ENCODE measurements around the gene DNAJC16. TPM values are rescaled to one million over a fixed set of nuclear protein-coding genes. Genes with fewer than 3 reads are reported as not detected.

The DNAJC16 gene
- total and polyA plus RNA-seq, 9 of the 15 experiments (the other 6 are each of a cell fraction or from before 2014, with no cell fraction given), result 6.9 to 16.8 (median 12.8) TPM

DNA sequence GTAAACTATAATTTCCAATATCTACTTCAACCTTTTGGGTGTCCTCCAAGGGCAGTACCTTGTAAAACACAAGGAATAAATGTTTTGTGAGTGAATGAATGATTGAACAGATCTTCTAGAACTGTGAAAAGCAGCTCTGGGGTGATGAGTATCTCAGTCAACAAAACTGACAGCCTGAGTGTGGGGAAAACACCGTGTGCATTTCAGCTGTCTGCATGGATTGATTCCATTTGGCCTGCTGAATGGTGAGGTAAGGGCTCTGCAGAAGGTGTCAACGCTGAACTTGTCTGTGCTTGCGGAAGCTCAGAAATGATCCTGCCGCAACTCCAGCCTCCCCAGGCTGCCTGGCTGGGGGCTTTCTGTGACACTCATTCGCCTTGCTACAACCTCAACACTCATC lies 65.6 kb downstream of the DNAJC16 start:
- FAIRE-seq, result no peak
- Histone ChIP-seq H3K4me2 (ENCODE audit: insufficient read depth, low read length) (no peak overlapping the region), H3K36me3 (ENCODE audit: control insufficient read depth, insufficient read depth, low read length) (no peaks in the 10 kb centered on the region), H4K20me1 (replicated peaks; ENCODE audit: control insufficient read depth, insufficient read depth, low read length) (no peaks in the 10 kb centered on the region), H3K9ac (ENCODE audit: insufficient read depth in 1 of 2, low read depth in 2 of 2, low read length in 2 of 2) (no peak overlapping the region), H2AFZ (ENCODE audit: low read depth, low read length) (peak overlapping the region; percentile 47; the same call in 1 of the 2 replicates), H3K79me2 (ENCODE audit: control insufficient read depth, insufficient read depth, low read length) (no peaks in the 10 kb centered on the region), H3K4me3 (no peak overlapping the region), H3K9me3 (replicated peaks; ENCODE audit: control insufficient read depth, insufficient read depth, low read depth, low read length) (0 out of 2 replicates have a peak, but pooled peaks cover 4% of the 10 kb centered on the region), H3K27me3 (ENCODE audit: control insufficient read depth in 2 of 2, insufficient read depth in 2 of 2, low read length in 2 of 2) (no peaks in the 10 kb centered on the region), H3K9me1 (ENCODE audit: control insufficient read depth, insufficient read depth, low read length) (no peaks in the 10 kb centered on the region), H3K27ac (ENCODE audit: extremely low read depth, low read depth, low read length) (no peak overlapping the region), H3K4me1 (replicated peaks in 1 of 2; ENCODE audit: control insufficient read depth in 2 of 2, insufficient read depth in 2 of 2, low read length in 2 of 2) (peaks cover 0 to 4% of the 10 kb centered on the region in 2 experiments; a peak in 2 of 5 replicates)
- BruUV-seq (replicated peaks), result no TSS peak
- ATAC-seq, result no peak
- intact Hi-C loops (cut with micrococcal nuclease), result no loop called here
- CTCF ChIA-PET (ENCODE audit: low intra/inter-chr PET ratio), result no interaction called here
- TF ChIP-seq ESRRB (CRISPR knock-in tag; IDR thresholded peaks at IDR 0.05; ENCODE audit: borderline replicate concordance) (no peak), YBX1 (IDR thresholded peaks at IDR 0.05) (no peak), RBM22 (IDR thresholded peaks at IDR 0.05; ENCODE audit: low read depth, low read length, poor library complexity, severe bottlenecking) (no peak), ZKSCAN8 (CRISPR knock-in tag; IDR thresholded peaks at IDR 0.05) (no peak), CBX3 (IDR thresholded peaks at IDR 0.05; ENCODE audit: borderline replicate concordance in 1 of 2, low read length in 2 of 2) (no peak), TRIM24 (IDR thresholded peaks at IDR 0.05) (no peak), ZNF24 (IDR thresholded peaks at IDR 0.05) (peak; percentile 73), FOXA1 (IDR thresholded peaks at IDR 0.05; ENCODE audit: borderline replicate concordance) (no peak), MAFK (IDR thresholded peaks at IDR 0.05; ENCODE audit: low read length) (no peak), RBM34 (IDR thresholded peaks at IDR 0.05; ENCODE audit: borderline replicate concordance, insufficient read depth, low read length) (no peak)
- TF ChIP-seq, protein P1, sequence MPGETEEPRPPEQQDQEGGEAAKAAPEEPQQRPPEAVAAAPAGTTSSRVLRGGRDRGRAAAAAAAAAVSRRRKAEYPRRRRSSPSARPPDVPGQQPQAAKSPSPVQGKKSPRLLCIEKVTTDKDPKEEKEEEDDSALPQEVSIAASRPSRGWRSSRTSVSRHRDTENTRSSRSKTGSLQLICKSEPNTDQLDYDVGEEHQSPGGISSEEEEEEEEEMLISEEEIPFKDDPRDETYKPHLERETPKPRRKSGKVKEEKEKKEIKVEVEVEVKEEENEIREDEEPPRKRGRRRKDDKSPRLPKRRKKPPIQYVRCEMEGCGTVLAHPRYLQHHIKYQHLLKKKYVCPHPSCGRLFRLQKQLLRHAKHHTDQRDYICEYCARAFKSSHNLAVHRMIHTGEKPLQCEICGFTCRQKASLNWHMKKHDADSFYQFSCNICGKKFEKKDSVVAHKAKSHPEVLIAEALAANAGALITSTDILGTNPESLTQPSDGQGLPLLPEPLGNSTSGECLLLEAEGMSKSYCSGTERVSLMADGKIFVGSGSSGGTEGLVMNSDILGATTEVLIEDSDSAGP (CRISPR knock-in tag; IDR thresholded peaks at IDR 0.05), result no peak
- TF ChIP-seq, protein P2, sequence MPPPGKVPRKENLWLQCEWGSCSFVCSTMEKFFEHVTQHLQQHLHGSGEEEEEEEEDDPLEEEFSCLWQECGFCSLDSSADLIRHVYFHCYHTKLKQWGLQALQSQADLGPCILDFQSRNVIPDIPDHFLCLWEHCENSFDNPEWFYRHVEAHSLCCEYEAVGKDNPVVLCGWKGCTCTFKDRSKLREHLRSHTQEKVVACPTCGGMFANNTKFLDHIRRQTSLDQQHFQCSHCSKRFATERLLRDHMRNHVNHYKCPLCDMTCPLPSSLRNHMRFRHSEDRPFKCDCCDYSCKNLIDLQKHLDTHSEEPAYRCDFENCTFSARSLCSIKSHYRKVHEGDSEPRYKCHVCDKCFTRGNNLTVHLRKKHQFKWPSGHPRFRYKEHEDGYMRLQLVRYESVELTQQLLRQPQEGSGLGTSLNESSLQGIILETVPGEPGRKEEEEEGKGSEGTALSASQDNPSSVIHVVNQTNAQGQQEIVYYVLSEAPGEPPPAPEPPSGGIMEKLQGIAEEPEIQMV (tag; conservative IDR thresholded peaks at IDR 0.05; ENCODE audit: low read depth), result no peak
- TF ChIP-seq, protein P3, sequence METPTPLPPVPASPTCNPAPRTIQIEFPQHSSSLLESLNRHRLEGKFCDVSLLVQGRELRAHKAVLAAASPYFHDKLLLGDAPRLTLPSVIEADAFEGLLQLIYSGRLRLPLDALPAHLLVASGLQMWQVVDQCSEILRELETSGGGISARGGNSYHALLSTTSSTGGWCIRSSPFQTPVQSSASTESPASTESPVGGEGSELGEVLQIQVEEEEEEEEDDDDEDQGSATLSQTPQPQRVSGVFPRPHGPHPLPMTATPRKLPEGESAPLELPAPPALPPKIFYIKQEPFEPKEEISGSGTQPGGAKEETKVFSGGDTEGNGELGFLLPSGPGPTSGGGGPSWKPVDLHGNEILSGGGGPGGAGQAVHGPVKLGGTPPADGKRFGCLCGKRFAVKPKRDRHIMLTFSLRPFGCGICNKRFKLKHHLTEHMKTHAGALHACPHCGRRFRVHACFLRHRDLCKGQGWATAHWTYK (CRISPR knock-in tag; IDR thresholded peaks at IDR 0.05), result no peak
- TF ChIP-seq, protein P4, sequence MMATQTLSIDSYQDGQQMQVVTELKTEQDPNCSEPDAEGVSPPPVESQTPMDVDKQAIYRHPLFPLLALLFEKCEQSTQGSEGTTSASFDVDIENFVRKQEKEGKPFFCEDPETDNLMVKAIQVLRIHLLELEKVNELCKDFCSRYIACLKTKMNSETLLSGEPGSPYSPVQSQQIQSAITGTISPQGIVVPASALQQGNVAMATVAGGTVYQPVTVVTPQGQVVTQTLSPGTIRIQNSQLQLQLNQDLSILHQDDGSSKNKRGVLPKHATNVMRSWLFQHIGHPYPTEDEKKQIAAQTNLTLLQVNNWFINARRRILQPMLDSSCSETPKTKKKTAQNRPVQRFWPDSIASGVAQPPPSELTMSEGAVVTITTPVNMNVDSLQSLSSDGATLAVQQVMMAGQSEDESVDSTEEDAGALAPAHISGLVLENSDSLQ (IDR thresholded peaks at IDR 0.05), result 0 out of 2 replicates have a peak, but pooled peaks have one; percentile 23
- TF ChIP-seq, protein P5, sequence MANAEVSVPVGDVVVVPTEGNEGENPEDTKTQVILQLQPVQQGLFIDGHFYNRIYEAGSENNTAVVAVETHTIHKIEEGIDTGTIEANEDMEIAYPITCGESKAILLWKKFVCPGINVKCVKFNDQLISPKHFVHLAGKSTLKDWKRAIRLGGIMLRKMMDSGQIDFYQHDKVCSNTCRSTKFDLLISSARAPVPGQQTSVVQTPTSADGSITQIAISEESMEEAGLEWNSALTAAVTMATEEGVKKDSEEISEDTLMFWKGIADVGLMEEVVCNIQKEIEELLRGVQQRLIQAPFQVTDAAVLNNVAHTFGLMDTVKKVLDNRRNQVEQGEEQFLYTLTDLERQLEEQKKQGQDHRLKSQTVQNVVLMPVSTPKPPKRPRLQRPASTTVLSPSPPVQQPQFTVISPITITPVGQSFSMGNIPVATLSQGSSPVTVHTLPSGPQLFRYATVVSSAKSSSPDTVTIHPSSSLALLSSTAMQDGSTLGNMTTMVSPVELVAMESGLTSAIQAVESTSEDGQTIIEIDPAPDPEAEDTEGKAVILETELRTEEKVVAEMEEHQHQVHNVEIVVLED (CRISPR knock-in tag; IDR thresholded peaks at IDR 0.05), result no peak
- POLR2A ChIA-PET, result interaction anchor here (0.6 to 1.8 kb wide), 3 partner anchors 13 to 76 kb away, joined by 3 to 5 read pairs (median 3); no protein-coding TSS in a partner anchor
- in situ Hi-C loops (cut with MboI), result no loop called here
- DNase-seq (ENCODE audit: extremely low read depth in 1 of 4, low spot score in 3 of 4), result no peak
- WGBS (ENCODE audit: insufficient coverage, low coverage, missing lambda C conversion rate), result 51% methylated on average over 5 of the region's 5 CpGs

Measured in K562 (cell line).